SK-N-SH (cell line): ENCODE measurements around the gene DELE1. TPM values are rescaled to one million over a fixed set of nuclear protein-coding genes. Genes with fewer than 3 reads are reported as not detected.

ENCODE experiments used
- CTCF ChIA-PET: fragments of 300-600, 350-600 bp; formaldehyde crosslinking; extraction: SDS; loops from one replicate; lab custom pipeline; 2021; lab: Yijun Ruan, JAX
- POLR2A ChIA-PET: fragments of 350-600 bp; sonication (Branson Sonifier 250); formaldehyde crosslinking; extraction: SDS; loops from one replicate; lab custom pipeline; 2020; ENCODE audit warnings: antibody characterized with exemption, inconsistent platforms; lab: Yijun Ruan, JAX
- DNase-seq: peaks from one replicate; pipeline ENCODE4 v3.0.0; 2012
- H2AFZ ChIP-seq: fragments of 200-600 bp; sonication (generic); 2 replicates; pipeline ENCODE4 v1.8.1; 2016; ENCODE audit warnings: antibody characterized with exemption, mild to moderate bottlenecking, low read depth
- H3F3A ChIP-seq: fragments of 200-600 bp; sonication (generic); replicated peaks from 2 replicates; pipeline ENCODE3; 2016; ENCODE audit warnings: antibody characterized with exemption, mild to moderate bottlenecking; ENCODE audit not compliant: insufficient read depth
- H3K27ac ChIP-seq, 2 experiments: fragments of 200-500 bp in 1 of 2; fragments of 200-600 bp in 1 of 2; sonication (Bioruptor generic) in 1 of 2; sonication (generic), shearing (Covaris generic) in 1 of 2; 2 replicates each; pipeline versions ENCODE4 v1.5.1 to v1.6.1; 2014 to 2016; ENCODE audit warnings: low read depth in 2 of 2, inconsistent platforms in 1 of 2, low read length in 1 of 2, mild to moderate bottlenecking in 1 of 2, mixed read lengths in 1 of 2
- H3K27me3 ChIP-seq: fragments of 200-600 bp; sonication (generic), shearing (Covaris generic); 2 replicates; pipeline ENCODE4 v1.6.1; 2016; ENCODE audit warnings: mixed run types; ENCODE audit not compliant: insufficient read depth
- H3K36me3 ChIP-seq, 2 experiments: fragments of 200-500 bp in 1 of 2; fragments of 200-600 bp in 1 of 2; sonication (Bioruptor generic) in 1 of 2; sonication (generic) in 1 of 2; replicated peaks in 1 of 2; 2 replicates each; pipeline versions ENCODE3 to v1.5.1; 2014 to 2016; ENCODE audit warnings: low read length in 1 of 2, mild to moderate bottlenecking in 1 of 2; ENCODE audit not compliant: insufficient read depth in 2 of 2, control insufficient read depth in 1 of 2
- H3K4me1 ChIP-seq, 2 experiments: fragments of 200-500 bp in 1 of 2; fragments of 200-600 bp in 1 of 2; sonication (Bioruptor generic) in 1 of 2; sonication (generic), shearing (Covaris generic) in 1 of 2; 2 replicates each; pipeline versions ENCODE4 v1.5.1 to v1.6.1; 2014 to 2016; ENCODE audit warnings: low read depth in 1 of 2, low read length in 1 of 2, mixed run types in 1 of 2; ENCODE audit not compliant: insufficient read depth in 2 of 2, control insufficient read depth in 1 of 2
- H3K4me2 ChIP-seq: fragments of 200-600 bp; sonication (generic), shearing (Covaris generic); 2 replicates; pipeline ENCODE4 v1.6.1; 2017; ENCODE audit warnings: mixed run types
- H3K4me3 ChIP-seq, 2 experiments: fragments of 200-500 bp in 1 of 2; fragments of 200-600 bp in 1 of 2; sonication (Bioruptor generic) in 1 of 2; sonication (generic), shearing (Covaris generic) in 1 of 2; 2 replicates each; pipeline versions ENCODE4 v1.5.1 to v1.8.1; 2014 to 2016; ENCODE audit warnings: low read depth in 2 of 2, inconsistent platforms in 1 of 2, low read length in 1 of 2, mild to moderate bottlenecking in 1 of 2, mixed read lengths in 1 of 2, moderate library complexity in 1 of 2
- H3K79me2 ChIP-seq: fragments of 200-600 bp; sonication (generic); 2 replicates; pipeline ENCODE4 v1.8.1; 2017; ENCODE audit warnings: mild to moderate bottlenecking; ENCODE audit not compliant: insufficient read depth
- H3K9ac ChIP-seq: fragments of 200-600 bp; sonication (generic); 2 replicates; pipeline ENCODE4 v1.6.1; 2017; ENCODE audit warnings: mixed run types
- H3K9me2 ChIP-seq: fragments of 200-600 bp; sonication (generic); 2 replicates; pipeline ENCODE4 v1.6.1; 2017; ENCODE audit warnings: mixed run types
- H3K9me3 ChIP-seq: fragments of 200-600 bp; sonication (generic); 2 replicates; pipeline ENCODE4 v1.6.1; 2017; ENCODE audit warnings: mixed run types, mild to moderate bottlenecking, moderate library complexity
- H4K20me1 ChIP-seq: fragments of 200-600 bp; sonication (generic); 2 replicates; pipeline ENCODE4 v1.6.1; 2017; ENCODE audit warnings: mild to moderate bottlenecking, mixed run types; ENCODE audit not compliant: insufficient read depth
- CHD2 ChIP-seq: fragments of 150-350 bp; IDR thresholded peaks from 2 replicates; pipeline ENCODE4 v1.6.1; 2018; ENCODE audit warnings: low read length; ENCODE audit not compliant: partially characterized antibody
- ELF1 ChIP-seq: IDR thresholded peaks from 2 replicates; pipeline ENCODE4 v1.4.0; 2012
- EP300 ChIP-seq, 2 experiments: IDR thresholded peaks; 2 replicates each; pipeline versions ENCODE4 v1.4.0 to v1.6.1; 2012; ENCODE audit warnings: borderline replicate concordance in 1 of 2, low read depth in 1 of 2, low read length in 1 of 2
- FOXJ3 ChIP-seq: sonication (generic); formaldehyde crosslinking; IDR thresholded peaks from 2 replicates; pipeline ENCODE4 v1.5.1; 2020; ENCODE audit warnings: mild to moderate bottlenecking, missing genetic modification reagents
- FOXM1 ChIP-seq: IDR thresholded peaks from 2 replicates; pipeline ENCODE4 v1.4.0; 2012; ENCODE audit warnings: low read depth, mild to moderate bottlenecking
- GABPA ChIP-seq: IDR thresholded peaks from 2 replicates; pipeline ENCODE4 v1.4.0; 2012; ENCODE audit warnings: low read depth, mild to moderate bottlenecking
- MXI1 ChIP-seq: IDR thresholded peaks from 2 replicates; pipeline ENCODE4 v1.6.1; 2012; ENCODE audit warnings: mild to moderate bottlenecking, low read depth, low read length, improper control_type of control experiment
- NFIC ChIP-seq: IDR thresholded peaks from 2 replicates; pipeline ENCODE4 v1.4.0; 2012; ENCODE audit warnings: borderline replicate concordance
- POLR2AphosphoS5 ChIP-seq: IDR thresholded peaks from 2 replicates; pipeline ENCODE4 v1.6.1; 2012; ENCODE audit warnings: low read depth, low read length
- TAF1 ChIP-seq: IDR thresholded peaks from 2 replicates; pipeline ENCODE4 v1.6.1; 2012; ENCODE audit warnings: low read depth, mild to moderate bottlenecking, low read length, moderate library complexity, borderline replicate concordance
- TCF12 ChIP-seq: IDR thresholded peaks from 2 replicates; pipeline ENCODE4 v1.4.0; 2012
- USF1 ChIP-seq: IDR thresholded peaks from 2 replicates; pipeline ENCODE4 v1.4.0; 2012; ENCODE audit warnings: low read depth, borderline replicate concordance
- USF2 ChIP-seq: fragments of 150-350 bp; IDR thresholded peaks from 2 replicates; pipeline ENCODE4 v1.6.1; 2017; ENCODE audit warnings: antibody characterized with exemption, low read length, low read depth, borderline replicate concordance
- YY1 ChIP-seq: IDR thresholded peaks from 2 replicates; pipeline ENCODE4 v1.4.0; 2012; ENCODE audit warnings: low read depth, mild to moderate bottlenecking
- WGBS: methylation state at CpG from one replicate; pipeline ENCODE4 v1.1.6; 2017; ENCODE audit warnings: low lambda C conversion rate; 5-methylcytosine and 5-hydroxymethylcytosine counted together
- polyA plus RNA-seq, 3 experiments: library from polyadenylated mRNA; depleted of rRNA; stranded (reverse); fragments of >200 nt; gene quantifications; 2 replicates each; pipeline ENCODE4 v1.2.3, GENCODE V29; 2012
- TF ChIP-seq, protein P1 (sequence below): IDR thresholded peaks from 2 replicates; pipeline ENCODE4 v1.4.0; 2012; ENCODE audit warnings: low read depth
- TF ChIP-seq, protein P2 (sequence below): IDR thresholded peaks from 2 replicates; pipeline ENCODE4 v1.4.0; 2012; ENCODE audit warnings: low read depth, borderline replicate concordance

DELE1 gene, protein sequence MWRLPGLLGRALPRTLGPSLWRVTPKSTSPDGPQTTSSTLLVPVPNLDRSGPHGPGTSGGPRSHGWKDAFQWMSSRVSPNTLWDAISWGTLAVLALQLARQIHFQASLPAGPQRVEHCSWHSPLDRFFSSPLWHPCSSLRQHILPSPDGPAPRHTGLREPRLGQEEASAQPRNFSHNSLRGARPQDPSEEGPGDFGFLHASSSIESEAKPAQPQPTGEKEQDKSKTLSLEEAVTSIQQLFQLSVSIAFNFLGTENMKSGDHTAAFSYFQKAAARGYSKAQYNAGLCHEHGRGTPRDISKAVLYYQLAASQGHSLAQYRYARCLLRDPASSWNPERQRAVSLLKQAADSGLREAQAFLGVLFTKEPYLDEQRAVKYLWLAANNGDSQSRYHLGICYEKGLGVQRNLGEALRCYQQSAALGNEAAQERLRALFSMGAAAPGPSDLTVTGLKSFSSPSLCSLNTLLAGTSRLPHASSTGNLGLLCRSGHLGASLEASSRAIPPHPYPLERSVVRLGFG
- polyA plus RNA-seq (2012; rRNA removed): 60.3 and 78.8 TPM in 2 replicates
- polyA plus RNA-seq (2012; cell fraction: cytosol; rRNA removed): 33.5 and 40.3 TPM in 2 replicates
- polyA plus RNA-seq (2012; cell fraction: nucleus; rRNA removed): 245 and 251 TPM in 2 replicates

- CTCF ChIA-PET: interaction anchor here (1.0 to 5.9 kb wide), 10 partner anchors 8 to 231 kb away, joined by 3 to 32 read pairs (median 6); partner anchors contain the start of gene PCDH1
- Histone ChIP-seq H3K36me3 (peaks cover 31 to 32% of the 10 kb centered on the region in 2 experiments), H2AFZ (peak within 1 kb of the TSS; percentile 86), H3K79me2 (peaks cover 25% of the 10 kb centered on the region), H3K4me3 (peak within 1 kb of the TSS; percentile 87 to 96), H3K9ac (peak within 1 kb of the TSS; percentile 98), H3K27me3 (no peaks in the 10 kb centered on the region), H3K4me1 (peaks cover 0 to 8% of the 10 kb centered on the region in 2 experiments; a peak in 2 of 4 replicates), H3K9me3 (no peaks in the 10 kb centered on the region), H4K20me1 (no peaks in the 10 kb centered on the region), H3K4me2 (peak within 1 kb of the TSS; percentile 95), H3K27ac (peak within 1 kb of the TSS; percentile 98 to 99), H3F3A (peaks cover 4% of the 10 kb centered on the region), H3K9me2 (no peaks in the 10 kb centered on the region)
- POLR2A ChIA-PET: interaction anchor here (0.6 to 1.9 kb wide), 16 partner anchors 8 to 331 kb away, joined by 3 to 15 read pairs (median 4); partner anchors contain the start of gene ARAP3
- WGBS: 1% methylated on average over 22 of the region's 53 CpGs
- DNase-seq: peak; percentile 95
- peak; percentile 55 for TF ChIP-seq CHD2
- TF ChIP-seq, protein P1, sequence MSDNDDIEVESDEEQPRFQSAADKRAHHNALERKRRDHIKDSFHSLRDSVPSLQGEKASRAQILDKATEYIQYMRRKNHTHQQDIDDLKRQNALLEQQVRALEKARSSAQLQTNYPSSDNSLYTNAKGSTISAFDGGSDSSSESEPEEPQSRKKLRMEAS: peak; percentile 82
- TF ChIP-seq YY1: 0 out of 2 replicates have a peak, but pooled peaks have one; percentile 30
- TF ChIP-seq, protein P2, sequence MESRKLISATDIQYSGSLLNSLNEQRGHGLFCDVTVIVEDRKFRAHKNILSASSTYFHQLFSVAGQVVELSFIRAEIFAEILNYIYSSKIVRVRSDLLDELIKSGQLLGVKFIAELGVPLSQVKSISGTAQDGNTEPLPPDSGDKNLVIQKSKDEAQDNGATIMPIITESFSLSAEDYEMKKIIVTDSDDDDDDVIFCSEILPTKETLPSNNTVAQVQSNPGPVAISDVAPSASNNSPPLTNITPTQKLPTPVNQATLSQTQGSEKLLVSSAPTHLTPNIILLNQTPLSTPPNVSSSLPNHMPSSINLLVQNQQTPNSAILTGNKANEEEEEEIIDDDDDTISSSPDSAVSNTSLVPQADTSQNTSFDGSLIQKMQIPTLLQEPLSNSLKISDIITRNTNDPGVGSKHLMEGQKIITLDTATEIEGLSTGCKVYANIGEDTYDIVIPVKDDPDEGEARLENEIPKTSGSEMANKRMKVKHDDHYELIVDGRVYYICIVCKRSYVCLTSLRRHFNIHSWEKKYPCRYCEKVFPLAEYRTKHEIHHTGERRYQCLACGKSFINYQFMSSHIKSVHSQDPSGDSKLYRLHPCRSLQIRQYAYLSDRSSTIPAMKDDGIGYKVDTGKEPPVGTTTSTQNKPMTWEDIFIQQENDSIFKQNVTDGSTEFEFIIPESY: no peak
- TF ChIP-seq ELF1: peak; percentile 75
- peak; percentile 70 for TF ChIP-seq TAF1
- TF ChIP-seq NFIC: peak; percentile 53
- 0 out of 2 replicates have a peak, but pooled peaks have one; percentile 10 for TF ChIP-seq FOXJ3
- no peak for TF ChIP-seq USF1
- TF ChIP-seq FOXM1: no peak
- peak in 1 of 2 experiments; percentile 36; a peak in 1 of 4 replicates for TF ChIP-seq EP300 (IDR thresholded peaks at IDR 0.05; ENCODE audit: borderline replicate concordance in 1 of 2, low read depth in 1 of 2, low read length in 1 of 2)
- peak; percentile 85 for TF ChIP-seq POLR2AphosphoS5
- peak; percentile 61 for TF ChIP-seq MXI1
- TF ChIP-seq USF2: no peak
- no peak for TF ChIP-seq TCF12
- TF ChIP-seq GABPA: peak; percentile 92
These were observed at the start of gene DELE1 for GRCh38 chr5:141923448-141924313. Gene DELE1, plus strand, starts transcription at chr5:141923871. Its CDS starts 71 bp downstream, at chr5:141923942.
